CD14-positive monocyte (primary cell): ENCODE data around the gene NUDT22. TPM values are rescaled to one million over a fixed set of nuclear protein-coding genes. Genes with fewer than 3 reads are reported as not detected.
A peak's percentile ranks its signal among the peaks of the same experiment; 100 is the strongest.

Source experiments
- DNase-seq, 3 donors: peaks; one replicate each; pipeline ENCODE4 v3.0.0-alpha.2; 2011 to 2022
- H2AFZ ChIP-seq: 2 replicates; pipeline ENCODE4 v1.6.0; 2012; ENCODE audit warnings: mild to moderate bottlenecking, low read depth, low read length, inconsistent platforms; ENCODE audit not compliant: insufficient read depth, poor library complexity, severe bottlenecking
- H3K27ac ChIP-seq, 2 donors: 1 replicate in 1 of 2; 2 replicates in 1 of 2; pipeline ENCODE4 v1.5.1; 2012 to 2013; ENCODE audit warnings: low read length in 2 of 2, control low read depth in 1 of 2, inconsistent platforms in 1 of 2, low read depth in 1 of 2, mild to moderate bottlenecking in 1 of 2
- H3K27me3 ChIP-seq, 2 donors: one replicate each; pipeline versions ENCODE4 v1.6.0 to v1.6.1; 2011 to 2013; ENCODE audit warnings: low read length in 2 of 2; ENCODE audit not compliant: control insufficient read depth in 2 of 2, insufficient read depth in 2 of 2
- H3K36me3 ChIP-seq, 2 donors: replicated peaks in 1 of 2; 1 replicate in 1 of 2; 2 replicates in 1 of 2; pipeline versions ENCODE4 v1.5.1 to v1.6.1; 2012 to 2013; ENCODE audit warnings: low read length in 2 of 2, control low read depth in 1 of 2, inconsistent platforms in 1 of 2, mild to moderate bottlenecking in 1 of 2; ENCODE audit not compliant: insufficient read depth in 2 of 2, control insufficient read depth in 1 of 2
- H3K4me1 ChIP-seq, 2 donors: 1 replicate in 1 of 2; 2 replicates in 1 of 2; pipeline versions ENCODE4 v1.5.1 to v1.6.1; 2012 to 2013; ENCODE audit warnings: low read length in 2 of 2, control low read depth in 1 of 2, inconsistent platforms in 1 of 2, mild to moderate bottlenecking in 1 of 2, moderate library complexity in 1 of 2; ENCODE audit not compliant: insufficient read depth in 2 of 2, control insufficient read depth in 1 of 2
- H3K4me2 ChIP-seq: replicated peaks from 2 replicates; pipeline ENCODE3; 2012; ENCODE audit warnings: low read length, moderate library complexity, mild to moderate bottlenecking; ENCODE audit not compliant: poor library complexity, severe bottlenecking; ENCODE audit errors: extremely low read depth
- H3K4me3 ChIP-seq, 3 experiments: fragments of 200-600 bp in 1 of 3; sonication (generic) in 1 of 3; replicated peaks in 1 of 3; 1 replicate in 2 of 3; 2 replicates in 1 of 3; pipeline ENCODE4 v1.5.1; 2011 to 2013; ENCODE audit warnings: low read length in 3 of 3, mild to moderate bottlenecking in 3 of 3, control low read depth in 2 of 3, low read depth in 2 of 3, inconsistent platforms in 1 of 3, moderate library complexity in 1 of 3
- H3K79me2 ChIP-seq: 2 replicates; pipeline ENCODE4 v1.6.0; 2012; ENCODE audit warnings: mild to moderate bottlenecking, control low read depth, inconsistent platforms, low read length, moderate library complexity; ENCODE audit not compliant: insufficient read depth
- H3K9ac ChIP-seq: 2 replicates; pipeline ENCODE4 v1.6.0; 2017; ENCODE audit warnings: low read length, mild to moderate bottlenecking; ENCODE audit not compliant: insufficient read depth, poor library complexity, severe bottlenecking
- H3K9me3 ChIP-seq, 2 donors: replicated peaks in 1 of 2; 1 replicate in 1 of 2; 2 replicates in 1 of 2; pipeline versions ENCODE4 v1.5.1 to v1.6.1; 2012 to 2013; ENCODE audit warnings: low read length in 2 of 2, control low read depth in 1 of 2; ENCODE audit not compliant: control insufficient read depth in 1 of 2, insufficient read depth in 1 of 2
- H4K20me1 ChIP-seq: 2 replicates; pipeline ENCODE4 v1.6.0; 2012; ENCODE audit warnings: mild to moderate bottlenecking, low read length, control low read depth, moderate library complexity; ENCODE audit not compliant: insufficient read depth
- H3K27ac Mint-ChIP-seq, 7 donors: one replicate each; pipeline ENCODE4 v1.8.0; 2020; ENCODE audit warnings: mild to moderate bottlenecking in 7 of 7, mixed read lengths in 7 of 7, moderate library complexity in 6 of 7, inconsistent platforms in 2 of 7
- H3K27me3 Mint-ChIP-seq, 3 donors: one replicate each; pipeline ENCODE4 v1.8.0; 2021 to 2022; ENCODE audit warnings: low read depth in 3 of 3, mild to moderate bottlenecking in 3 of 3, mixed read lengths in 3 of 3, moderate library complexity in 3 of 3, inconsistent platforms in 1 of 3
- H3K36me3 Mint-ChIP-seq, 2 donors: one replicate each; pipeline ENCODE4 v1.8.0; 2020; ENCODE audit warnings: mixed read lengths in 2 of 2, inconsistent platforms in 1 of 2, mild to moderate bottlenecking in 1 of 2
- H3K4me1 Mint-ChIP-seq: one replicate; pipeline ENCODE4 v1.8.0; 2020; ENCODE audit warnings: mild to moderate bottlenecking, mixed read lengths
- H3K4me3 Mint-ChIP-seq, 2 donors: one replicate each; pipeline ENCODE4 v1.8.0; 2020; ENCODE audit warnings: mild to moderate bottlenecking in 2 of 2, mixed read lengths in 2 of 2, moderate library complexity in 1 of 2
- H3K9me3 Mint-ChIP-seq, 7 donors: one replicate each; pipeline ENCODE4 v1.8.0; 2020 to 2022; ENCODE audit warnings: mixed read lengths in 7 of 7, mild to moderate bottlenecking in 6 of 7, moderate library complexity in 6 of 7, inconsistent platforms in 2 of 7
- WGBS: methylation state at CpG from one replicate; pipeline ENCODE4 v1.1.5; 2013; ENCODE audit warnings: missing lambda C conversion rate; ENCODE audit not compliant: insufficient coverage; 5-methylcytosine and 5-hydroxymethylcytosine counted together
- intact Hi-C, 2 donors: fragments of 100-400 bp; cut with micrococcal nuclease; formaldehyde crosslinking; loops; one replicate each; pipeline versions ENCODE4 v1.15.0 to v1.15.1; 2023
- polyA plus RNA-seq, 3 donors: library from polyadenylated mRNA; depleted of rRNA in 1 of 3; unstranded in 2 of 3; stranded (reverse) in 1 of 3; fragments of 300-500 nt in 2 of 3; fragments of >200 nt in 1 of 3; fragmentation: Illumina TruSeq in 2 of 3; gene quantifications; 1 replicate in 2 of 3; 2 replicates in 1 of 3; pipeline ENCODE4 v1.2.3, GENCODE V29; 2012 to 2021
- TF ChIP-seq, protein P1 (sequence below): fragments of 200-600 bp; IDR thresholded peaks from one replicate; pipeline ENCODE4 v1.8.0; 2022; ENCODE audit warnings: antibody characterized with exemption, mild to moderate bottlenecking

Gene NUDT22
- polyA plus RNA-seq, 3 donors, result 47.9 to 86.1 (median 56.1) TPM

DNA sequence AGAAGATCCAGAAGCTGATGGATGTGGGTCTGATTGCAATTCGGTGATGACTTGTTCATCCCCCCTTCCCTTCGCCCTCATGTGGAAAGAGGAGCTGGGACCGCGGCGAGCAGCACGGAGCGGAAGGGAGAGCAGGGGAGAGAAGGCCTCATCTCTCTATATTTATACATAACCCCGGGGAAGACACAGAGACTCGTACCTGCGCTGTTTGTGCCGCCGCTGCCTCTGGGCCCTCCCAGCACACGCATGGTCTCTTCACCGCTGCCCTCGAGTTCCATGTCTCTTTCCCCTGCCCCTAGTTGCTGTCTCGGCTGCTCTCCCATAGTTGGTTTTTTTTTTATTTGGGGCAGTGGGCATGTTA, 22.0 kb upstream of the NUDT22 start:
- H3K4me2 ChIP-seq, result no peak overlapping the region
- intact Hi-C loops, result no loop called here
- TF ChIP-seq, protein P1, sequence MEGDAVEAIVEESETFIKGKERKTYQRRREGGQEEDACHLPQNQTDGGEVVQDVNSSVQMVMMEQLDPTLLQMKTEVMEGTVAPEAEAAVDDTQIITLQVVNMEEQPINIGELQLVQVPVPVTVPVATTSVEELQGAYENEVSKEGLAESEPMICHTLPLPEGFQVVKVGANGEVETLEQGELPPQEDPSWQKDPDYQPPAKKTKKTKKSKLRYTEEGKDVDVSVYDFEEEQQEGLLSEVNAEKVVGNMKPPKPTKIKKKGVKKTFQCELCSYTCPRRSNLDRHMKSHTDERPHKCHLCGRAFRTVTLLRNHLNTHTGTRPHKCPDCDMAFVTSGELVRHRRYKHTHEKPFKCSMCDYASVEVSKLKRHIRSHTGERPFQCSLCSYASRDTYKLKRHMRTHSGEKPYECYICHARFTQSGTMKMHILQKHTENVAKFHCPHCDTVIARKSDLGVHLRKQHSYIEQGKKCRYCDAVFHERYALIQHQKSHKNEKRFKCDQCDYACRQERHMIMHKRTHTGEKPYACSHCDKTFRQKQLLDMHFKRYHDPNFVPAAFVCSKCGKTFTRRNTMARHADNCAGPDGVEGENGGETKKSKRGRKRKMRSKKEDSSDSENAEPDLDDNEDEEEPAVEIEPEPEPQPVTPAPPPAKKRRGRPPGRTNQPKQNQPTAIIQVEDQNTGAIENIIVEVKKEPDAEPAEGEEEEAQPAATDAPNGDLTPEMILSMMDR, result no peak

DNA sequence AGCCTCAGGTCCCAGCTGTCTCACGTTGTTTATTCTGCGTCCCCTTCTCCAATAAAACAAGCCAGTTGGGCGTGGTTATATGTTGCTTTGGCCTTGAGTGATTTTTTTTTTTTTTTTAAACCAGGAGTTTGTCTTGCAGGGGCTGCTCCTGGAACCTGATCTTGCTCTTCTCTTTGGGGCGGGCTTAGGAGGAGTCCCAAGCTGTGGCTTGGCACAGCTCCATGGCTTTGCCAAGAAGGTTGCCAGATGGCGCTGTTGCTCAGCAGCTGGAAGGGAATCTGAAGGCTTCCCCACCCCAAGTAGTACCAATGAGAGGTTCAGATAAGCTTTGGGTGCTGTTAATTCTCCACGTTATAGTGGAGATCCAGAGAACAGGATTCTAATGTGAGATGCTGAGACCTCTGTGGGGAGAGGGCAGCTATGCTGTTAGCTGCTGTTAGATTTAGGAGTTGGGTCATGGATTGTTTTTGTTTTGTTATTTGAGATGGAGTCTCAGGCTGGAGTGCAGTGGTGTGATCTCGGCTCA, 21.5 kb upstream of the NUDT22 start:
- peak overlapping the region; percentile 98 to 99 for H3K27ac ChIP-seq
- H3K79me2 ChIP-seq, result peaks cover 41% of the 10 kb centered on the region
- intact Hi-C loops, result no loop called here
- H3K9me3 ChIP-seq, result no peaks in the 10 kb centered on the region
- H3K36me3 ChIP-seq, result peaks cover 56 to 61% of the 10 kb centered on the region in 2 donors
- TF ChIP-seq, protein P1, result peak; percentile 82
- DNase-seq, result peak; percentile 85 to 92 (median 88)
- peak overlapping the region in 1 of 2 donors; percentile 45 for H3K4me3 Mint-ChIP-seq
- no peaks in the 10 kb centered on the region for H3K27me3 ChIP-seq
- peaks cover 48% of the 10 kb centered on the region for H3K4me1 Mint-ChIP-seq
- H3K9ac ChIP-seq, result no peak overlapping the region
- peaks cover 57 to 61% of the 10 kb centered on the region in 2 donors for H3K36me3 Mint-ChIP-seq
- peak overlapping the region in 1 of 3 experiments; percentile 98 for H3K4me3 ChIP-seq
- no peaks in the 10 kb centered on the region for H3K27me3 Mint-ChIP-seq
- peak overlapping the region; percentile 97 to 99 (median 98) for H3K27ac Mint-ChIP-seq
- peak overlapping the region; percentile 94 for H3K4me2 ChIP-seq
- no CpG with 5 or more reads among the region's 7 CpGs for WGBS
- no peak overlapping the region for H2AFZ ChIP-seq
- peaks cover 24% of the 10 kb centered on the region for H4K20me1 ChIP-seq
- peaks cover 0 to 1% (median 0%) of the 10 kb centered on the region in 7 donors for H3K9me3 Mint-ChIP-seq
- H3K4me1 ChIP-seq, result peaks cover 48 to 63% of the 10 kb centered on the region in 2 donors

More for the DNA sequence above, 22.0 kb upstream of the NUDT22 start:
- Histone ChIP-seq H3K27ac (peak overlapping the region in 1 of 2 donors; percentile 99), H4K20me1 (peaks cover 19% of the 10 kb centered on the region), H3K79me2 (peaks cover 36% of the 10 kb centered on the region), H3K4me1 (peaks cover 43 to 58% of the 10 kb centered on the region in 2 donors), H3K36me3 (peaks cover 52 to 60% of the 10 kb centered on the region in 2 donors), H3K9ac (no peak overlapping the region), H3K27me3 (no peaks in the 10 kb centered on the region), H2AFZ (no peak overlapping the region), H3K9me3 (no peaks in the 10 kb centered on the region), H3K4me3 (no peak overlapping the region)
- no peak overlapping the region for H3K4me3 Mint-ChIP-seq
- H3K27me3 Mint-ChIP-seq, result no peaks in the 10 kb centered on the region
- no CpG with 5 or more reads among the region's 16 CpGs for WGBS
- peaks cover 0 to 1% (median 0%) of the 10 kb centered on the region in 7 donors for H3K9me3 Mint-ChIP-seq
- DNase-seq, result no peak
- peaks cover 54 to 60% of the 10 kb centered on the region in 2 donors for H3K36me3 Mint-ChIP-seq
- peaks cover 44% of the 10 kb centered on the region for H3K4me1 Mint-ChIP-seq
- peak overlapping the region; percentile 50 to 99 (median 97) for H3K27ac Mint-ChIP-seq
